ENCODE measurements around the gene MYCT1.

The MYCT1 gene

DNA sequence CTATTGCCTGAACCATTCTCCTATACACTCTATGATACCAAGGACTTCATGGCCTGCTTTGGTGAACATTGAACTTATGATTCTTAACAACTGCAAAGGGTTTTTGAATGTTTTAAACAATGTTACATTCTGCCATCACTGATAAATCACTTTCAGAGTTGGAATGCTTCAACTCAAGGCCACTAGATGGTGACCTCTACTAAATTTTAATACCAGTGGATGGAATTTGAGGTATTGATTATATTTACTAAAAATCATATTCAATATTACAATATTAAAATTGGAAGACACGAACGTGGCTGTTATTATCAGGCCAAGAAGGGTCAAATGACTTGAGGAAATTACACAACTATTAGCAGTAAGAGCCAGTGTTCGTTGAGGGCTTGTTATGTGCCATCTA is 18.6 kb downstream of the MYCT1 start:
- H3K9ac ChIP-seq (ENCODE audit: low read depth, low read length, poor library complexity), result no peak overlapping the region
- H4K91ac ChIP-seq (ENCODE audit: low read depth, low read length, poor library complexity), result no peak overlapping the region
- no peak overlapping the region for H2BK12ac ChIP-seq (ENCODE audit: low read length)
- H2AK5ac ChIP-seq (ENCODE audit: low read depth, low read length), result no peak overlapping the region
- H3K36me3 ChIP-seq (replicated peaks in 1 of 2; ENCODE audit: control insufficient read depth in 2 of 2, insufficient read depth in 2 of 2, low read length in 2 of 2), result no peaks in the 10 kb centered on the region
- no peak for DNase-seq (ENCODE audit: low spot score)
- H2BK15ac ChIP-seq (ENCODE audit: low read length), result no peak overlapping the region
- no peak overlapping the region for H3K4me2 ChIP-seq (ENCODE audit: insufficient read depth, low read length, poor library complexity, severe bottlenecking)
- H3K79me1 ChIP-seq (ENCODE audit: low read depth, low read length), result no peaks in the 10 kb centered on the region
- no peak overlapping the region for H3K4ac ChIP-seq (ENCODE audit: low read length)
- no peak overlapping the region for H2BK120ac ChIP-seq (ENCODE audit: low read depth, low read length)
- H3K4me1 ChIP-seq (ENCODE audit: control insufficient read depth in 2 of 2, insufficient read depth in 1 of 2, low read depth in 1 of 2, low read length in 2 of 2), result no peaks in the 10 kb centered on the region
- H4K8ac ChIP-seq (ENCODE audit: low read depth, low read length), result no peak overlapping the region
- H2BK5ac ChIP-seq (ENCODE audit: low read length), result no peak overlapping the region
- no peak overlapping the region for H3K14ac ChIP-seq (ENCODE audit: low read length)
- no peak overlapping the region for H2AFZ ChIP-seq (ENCODE audit: low read length)
- no peak overlapping the region for H3K4me3 ChIP-seq (ENCODE audit: low read length in 2 of 2)
- WGBS, 2 donors (ENCODE audit: extremely low coverage in 2 of 2, insufficient read length in 2 of 2, insufficient replicate concordance in 1 of 2), result no CpG with 5 or more reads among the region's 3 CpGs
- no peak overlapping the region for H3K23ac ChIP-seq (ENCODE audit: low read depth, low read length, poor library complexity)
- no peak overlapping the region for H3K27ac ChIP-seq (replicated peaks; ENCODE audit: low read length)
- no peak overlapping the region for H3K18ac ChIP-seq (ENCODE audit: low read length)
- no peaks in the 10 kb centered on the region for H3K27me3 ChIP-seq (ENCODE audit: control insufficient read depth in 3 of 3, insufficient read depth in 3 of 3, low read depth in 1 of 3, low read length in 3 of 3)
- no peaks in the 10 kb centered on the region for H3K9me3 ChIP-seq (replicated peaks in 1 of 2; ENCODE audit: control insufficient read depth in 2 of 2, insufficient read depth in 1 of 2, low read depth in 1 of 2, low read length in 2 of 2)

DNA sequence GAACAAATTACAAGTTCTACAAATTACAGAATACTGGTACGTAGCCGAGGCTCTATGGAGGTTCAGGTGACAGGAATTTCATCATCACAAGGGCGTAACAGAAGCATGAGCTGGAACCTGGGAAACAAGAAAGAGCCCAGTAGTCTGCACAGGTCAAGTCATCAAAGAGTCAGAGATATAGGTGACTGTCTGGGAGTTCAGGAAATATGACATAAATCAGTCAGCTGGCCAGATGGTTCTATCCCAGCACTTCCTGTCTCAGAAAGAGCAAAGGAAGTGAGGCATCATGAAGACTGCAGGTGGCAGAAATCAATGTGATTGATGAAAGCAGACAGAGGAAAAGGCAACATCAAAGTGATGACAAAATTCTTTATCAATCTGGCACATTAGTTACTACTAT is 23.3 kb downstream of the MYCT1 start:
- Histone ChIP-seq H3K4me1 (ENCODE audit: control insufficient read depth in 2 of 2, insufficient read depth in 1 of 2, low read depth in 1 of 2, low read length in 2 of 2) (no peaks in the 10 kb centered on the region), H2AFZ (ENCODE audit: low read length) (no peak overlapping the region), H3K27ac (replicated peaks; ENCODE audit: low read length) (no peak overlapping the region), H3K4me2 (ENCODE audit: insufficient read depth, low read length, poor library complexity, severe bottlenecking) (no peak overlapping the region), H4K8ac (ENCODE audit: low read depth, low read length) (no peak overlapping the region), H2BK120ac (ENCODE audit: low read depth, low read length) (no peak overlapping the region), H3K36me3 (replicated peaks in 1 of 2; ENCODE audit: control insufficient read depth in 2 of 2, insufficient read depth in 2 of 2, low read length in 2 of 2) (no peaks in the 10 kb centered on the region), H3K14ac (ENCODE audit: low read length) (no peak overlapping the region), H3K79me1 (ENCODE audit: low read depth, low read length) (no peaks in the 10 kb centered on the region), H2BK12ac (ENCODE audit: low read length) (no peak overlapping the region), H3K9ac (ENCODE audit: low read depth, low read length, poor library complexity) (no peak overlapping the region), H4K91ac (ENCODE audit: low read depth, low read length, poor library complexity) (no peak overlapping the region), H2BK5ac (ENCODE audit: low read length) (no peak overlapping the region), H2BK15ac (ENCODE audit: low read length) (no peak overlapping the region), H3K23ac (ENCODE audit: low read depth, low read length, poor library complexity) (no peak overlapping the region), H2AK5ac (ENCODE audit: low read depth, low read length) (no peak overlapping the region), H3K27me3 (ENCODE audit: control insufficient read depth in 3 of 3, insufficient read depth in 3 of 3, low read depth in 1 of 3, low read length in 3 of 3) (no peaks in the 10 kb centered on the region), H3K18ac (ENCODE audit: low read length) (no peak overlapping the region), H3K4me3 (ENCODE audit: low read length in 2 of 2) (no peak overlapping the region), H3K9me3 (replicated peaks in 1 of 2; ENCODE audit: control insufficient read depth in 2 of 2, insufficient read depth in 1 of 2, low read depth in 1 of 2, low read length in 2 of 2) (no peaks in the 10 kb centered on the region), H3K4ac (ENCODE audit: low read length) (no peak overlapping the region)
- WGBS, 2 donors (ENCODE audit: extremely low coverage in 2 of 2, insufficient read length in 2 of 2, insufficient replicate concordance in 1 of 2), result no CpG with 5 or more reads among the region's 3 CpGs
- DNase-seq (ENCODE audit: low spot score), result no peak

GRCh38 chr6:152721956-152722355 is 24.3 kb downstream of the MYCT1 start:
- Histone ChIP-seq H3K23ac (ENCODE audit: low read depth, low read length, poor library complexity) (no peak overlapping the region), H3K4me1 (ENCODE audit: control insufficient read depth in 2 of 2, insufficient read depth in 1 of 2, low read depth in 1 of 2, low read length in 2 of 2) (no peaks in the 10 kb centered on the region), H3K4me2 (ENCODE audit: insufficient read depth, low read length, poor library complexity, severe bottlenecking) (no peak overlapping the region), H3K18ac (ENCODE audit: low read length) (no peak overlapping the region), H3K14ac (ENCODE audit: low read length) (no peak overlapping the region), H3K4ac (ENCODE audit: low read length) (no peak overlapping the region), H2BK120ac (ENCODE audit: low read depth, low read length) (no peak overlapping the region), H3K79me1 (ENCODE audit: low read depth, low read length) (no peaks in the 10 kb centered on the region), H2BK5ac (ENCODE audit: low read length) (no peak overlapping the region), H4K91ac (ENCODE audit: low read depth, low read length, poor library complexity) (no peak overlapping the region), H2BK15ac (ENCODE audit: low read length) (no peak overlapping the region), H3K27me3 (ENCODE audit: control insufficient read depth in 3 of 3, insufficient read depth in 3 of 3, low read depth in 1 of 3, low read length in 3 of 3) (no peaks in the 10 kb centered on the region), H2AFZ (ENCODE audit: low read length) (no peak overlapping the region), H3K9ac (ENCODE audit: low read depth, low read length, poor library complexity) (no peak overlapping the region), H3K27ac (replicated peaks; ENCODE audit: low read length) (no peak overlapping the region), H4K8ac (ENCODE audit: low read depth, low read length) (no peak overlapping the region), H3K9me3 (replicated peaks in 1 of 2; ENCODE audit: control insufficient read depth in 2 of 2, insufficient read depth in 1 of 2, low read depth in 1 of 2, low read length in 2 of 2) (no peaks in the 10 kb centered on the region), H2BK12ac (ENCODE audit: low read length) (no peak overlapping the region), H2AK5ac (ENCODE audit: low read depth, low read length) (no peak overlapping the region), H3K4me3 (ENCODE audit: low read length in 2 of 2) (no peak overlapping the region), H3K36me3 (replicated peaks in 1 of 2; ENCODE audit: control insufficient read depth in 2 of 2, insufficient read depth in 2 of 2, low read length in 2 of 2) (no peaks in the 10 kb centered on the region)
- DNase-seq (ENCODE audit: low spot score), result no peak
- WGBS, 2 donors (ENCODE audit: extremely low coverage in 2 of 2, insufficient read length in 2 of 2, insufficient replicate concordance in 1 of 2), result no CpG with 5 or more reads among the region's 4 CpGs

- Histone ChIP-seq H3K9me3 (replicated peaks in 1 of 2; ENCODE audit: control insufficient read depth in 2 of 2, insufficient read depth in 1 of 2, low read depth in 1 of 2, low read length in 2 of 2) (no peaks in the 10 kb centered on the region), H3K27ac (replicated peaks; ENCODE audit: low read length) (no peak overlapping the region), H3K23ac (ENCODE audit: low read depth, low read length, poor library complexity) (no peak overlapping the region), H4K8ac (ENCODE audit: low read depth, low read length) (no peak overlapping the region), H2BK5ac (ENCODE audit: low read length) (no peak overlapping the region), H3K4me2 (ENCODE audit: insufficient read depth, low read length, poor library complexity, severe bottlenecking) (no peak overlapping the region), H3K4ac (ENCODE audit: low read length) (no peak overlapping the region), H2AFZ (ENCODE audit: low read length) (no peak overlapping the region), H3K79me1 (ENCODE audit: low read depth, low read length) (no peaks in the 10 kb centered on the region), H3K14ac (ENCODE audit: low read length) (no peak overlapping the region), H2AK5ac (ENCODE audit: low read depth, low read length) (no peak overlapping the region), H2BK120ac (ENCODE audit: low read depth, low read length) (no peak overlapping the region), H2BK12ac (ENCODE audit: low read length) (no peak overlapping the region), H3K4me3 (ENCODE audit: low read length in 2 of 2) (no peak overlapping the region), H3K36me3 (replicated peaks in 1 of 2; ENCODE audit: control insufficient read depth in 2 of 2, insufficient read depth in 2 of 2, low read length in 2 of 2) (no peaks in the 10 kb centered on the region), H2BK15ac (ENCODE audit: low read length) (no peak overlapping the region), H3K4me1 (ENCODE audit: control insufficient read depth in 2 of 2, insufficient read depth in 1 of 2, low read depth in 1 of 2, low read length in 2 of 2) (no peaks in the 10 kb centered on the region), H4K91ac (ENCODE audit: low read depth, low read length, poor library complexity) (no peak overlapping the region), H3K9ac (ENCODE audit: low read depth, low read length, poor library complexity) (no peak overlapping the region), H3K27me3 (ENCODE audit: control insufficient read depth in 3 of 3, insufficient read depth in 3 of 3, low read depth in 1 of 3, low read length in 3 of 3) (no peaks in the 10 kb centered on the region), H3K18ac (ENCODE audit: low read length) (no peak overlapping the region)
- no CpG with 5 or more reads among the region's 1 CpG for WGBS, 2 donors (ENCODE audit: extremely low coverage in 2 of 2, insufficient read length in 2 of 2, insufficient replicate concordance in 1 of 2)
- DNase-seq (ENCODE audit: low spot score), result no peak
Observed at GRCh38 chr6:152723398-152723797, 25.7 kb downstream of the MYCT1 start.
